BE2C (cell line): ENCODE results near the gene SKIL.

Experiments
- DNase-seq: peaks from one replicate; pipeline ENCODE4 v3.0.0-alpha.2; 2020
- H3K27me3 ChIP-seq: fragments of 250-450 bp; sonication (Bioruptor Pico); 2 replicates; pipeline ENCODE4 v1.5.1; 2020; ENCODE audit warnings: mild to moderate bottlenecking
- H3K36me3 ChIP-seq: fragments of 250-450 bp; sonication (Bioruptor Pico); 2 replicates; pipeline ENCODE4 v1.5.1; 2020; ENCODE audit warnings: mild to moderate bottlenecking
- H3K4me1 ChIP-seq: fragments of 250-450 bp; sonication (Bioruptor Pico); 2 replicates; pipeline ENCODE4 v1.5.1; 2020
- H3K4me3 ChIP-seq: 2 replicates; pipeline ENCODE4 v1.5.1; 2011; ENCODE audit warnings: low read depth, low read length
- H3K9me3 ChIP-seq: fragments of 250-450 bp; sonication (Bioruptor Pico); 2 replicates; pipeline ENCODE4 v1.5.1; 2020
- CTCF ChIP-seq: IDR thresholded peaks from 2 replicates; pipeline ENCODE4 v1.5.1; 2012; ENCODE audit warnings: mild to moderate bottlenecking, low read depth, low read length

The SKIL gene

GRCh38 chr3:170425491-170426239, 68.2 kb downstream of the SKIL start:
- no peak for TF ChIP-seq CTCF
- Histone ChIP-seq H3K36me3 (no peaks in the 10 kb centered on the region), H3K27me3 (no peaks in the 10 kb centered on the region), H3K9me3 (no peaks in the 10 kb centered on the region), H3K4me1 (peaks cover 5% of the 10 kb centered on the region; the same call in 1 of the 2 replicates), H3K4me3 (no peak overlapping the region)
- DNase-seq: no peak

- no peak for DNase-seq
- H3K4me1 ChIP-seq: peaks cover 5% of the 10 kb centered on the region; the same call in 1 of the 2 replicates
- H3K4me3 ChIP-seq: no peak overlapping the region
- H3K9me3 ChIP-seq: no peaks in the 10 kb centered on the region
- no peak for TF ChIP-seq CTCF
- no peaks in the 10 kb centered on the region for H3K36me3 ChIP-seq
- H3K27me3 ChIP-seq: no peaks in the 10 kb centered on the region
These were observed 68.8 kb downstream of the SKIL start for GRCh38 chr3:170426240-170426797.

- no peak for TF ChIP-seq CTCF
- H3K27me3 ChIP-seq: no peaks in the 10 kb centered on the region
- H3K4me3 ChIP-seq: no peak overlapping the region
- H3K4me1 ChIP-seq: peaks cover 5% of the 10 kb centered on the region; the same call in 1 of the 2 replicates
- DNase-seq: no peak
- H3K36me3 ChIP-seq: no peaks in the 10 kb centered on the region
- H3K9me3 ChIP-seq: no peaks in the 10 kb centered on the region
These were observed 70.6 kb downstream of the SKIL start for GRCh38 chr3:170428095-170428494.

- no peak overlapping the region for H3K4me3 ChIP-seq
- H3K4me1 ChIP-seq: peaks cover 5% of the 10 kb centered on the region; the same call in 1 of the 2 replicates
- H3K27me3 ChIP-seq: no peaks in the 10 kb centered on the region
- no peak for DNase-seq
- TF ChIP-seq CTCF: no peak
- no peaks in the 10 kb centered on the region for H3K9me3 ChIP-seq
- H3K36me3 ChIP-seq: no peaks in the 10 kb centered on the region
These were observed 71.5 kb downstream of the SKIL start for GRCh38 chr3:170429050-170429449.

- TF ChIP-seq CTCF: peak; percentile 23; the same call in 1 of the 2 replicates
- Histone ChIP-seq H3K4me1 (peaks cover 2% of the 10 kb centered on the region; the same call in 1 of the 2 replicates), H3K36me3 (no peaks in the 10 kb centered on the region), H3K9me3 (no peaks in the 10 kb centered on the region), H3K4me3 (no peak overlapping the region), H3K27me3 (no peaks in the 10 kb centered on the region)
- DNase-seq: no peak
These were observed 73.5 kb downstream of the SKIL start for GRCh38 chr3:170431054-170431453.

GRCh38 chr3:170432416-170432815, 74.9 kb downstream of the SKIL start:
- Histone ChIP-seq H3K4me3 (no peak overlapping the region), H3K9me3 (no peaks in the 10 kb centered on the region), H3K36me3 (no peaks in the 10 kb centered on the region), H3K4me1 (no peaks in the 10 kb centered on the region), H3K27me3 (no peaks in the 10 kb centered on the region)
- no peak for TF ChIP-seq CTCF
- no peak for DNase-seq
